Sciatic nerve (tissue), 2 donors: Measurements from ENCODE around the gene CCDC181. TPM values are rescaled to one million over a fixed set of nuclear protein-coding genes. Genes with fewer than 3 reads are reported as not detected.

Experiments
- ATAC-seq: fragments of 200-7000 bp; cut with Tn5 transposase; one replicate; pipeline ENCODE4 v1.9.1; 2020; ENCODE audit warnings: mild to moderate bottlenecking, moderate library complexity
- DNase-seq: peaks from one replicate; pipeline ENCODE4 v3.0.0-alpha.2; 2020; ENCODE audit warnings: low spot score
- intact Hi-C: fragments of 100-400 bp; cut with DNase I; formaldehyde crosslinking; loops from one replicate; pipeline ENCODE4 v1.14.2; 2022
- total RNA-seq: library from RNA; stranded (reverse); fragmentation: NEBNext Ultra II Directional; extraction: Animal tissue kit (Norgen Biotek cat#: 25700); gene quantifications from one replicate; pipeline ENCODE4 v1.2.1, GENCODE V29; 2021
- donor health status: DM: no; HTN: no; CAD: no.
- donor health status: DM: no; HTN: no; CAD: no.

Gene CCDC181
- 2.1 TPM for total RNA-seq

DNA sequence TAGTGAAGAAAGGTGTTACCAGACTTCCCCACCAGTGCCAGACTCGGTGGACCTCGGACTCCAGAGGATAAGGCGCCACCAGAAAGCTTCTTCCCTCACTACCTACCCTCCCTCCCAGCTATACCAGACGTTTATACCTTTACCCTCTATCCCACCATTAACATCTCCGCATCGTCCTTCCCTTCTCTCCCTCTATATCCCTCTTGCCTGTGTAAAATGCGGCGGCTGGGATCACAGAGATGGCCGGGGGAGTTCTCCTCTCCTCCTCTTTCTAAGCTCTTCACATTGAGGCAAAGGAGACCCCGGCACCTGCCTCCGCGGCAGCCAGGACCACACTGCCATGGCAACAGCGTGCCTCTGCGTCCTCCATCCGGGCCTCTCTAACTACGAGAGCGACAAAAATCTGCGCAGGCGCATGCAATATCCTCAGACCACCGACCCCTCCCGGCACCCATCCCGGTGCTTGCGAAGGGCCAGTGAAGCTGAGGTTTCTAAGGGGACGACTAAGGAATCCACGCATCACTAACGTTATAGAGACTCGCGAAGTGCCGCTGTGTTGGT is at the start of gene CCDC181:
CCDC181 (minus strand) TSS at position 394 of the 561 bp plus-strand sequence. CDS start 2,547 bp downstream, outside the sequence.
- ATAC-seq (peak; percentile 92), DNase-seq (peak; percentile 74)
- intact Hi-C loops = no loop called here

GRCh38 chr1:169475806-169476387 is 48.6 kb upstream of the CCDC181 start:
- no peak for ATAC-seq
- intact Hi-C loops = no loop called here
- DNase-seq = no peak

DNA sequence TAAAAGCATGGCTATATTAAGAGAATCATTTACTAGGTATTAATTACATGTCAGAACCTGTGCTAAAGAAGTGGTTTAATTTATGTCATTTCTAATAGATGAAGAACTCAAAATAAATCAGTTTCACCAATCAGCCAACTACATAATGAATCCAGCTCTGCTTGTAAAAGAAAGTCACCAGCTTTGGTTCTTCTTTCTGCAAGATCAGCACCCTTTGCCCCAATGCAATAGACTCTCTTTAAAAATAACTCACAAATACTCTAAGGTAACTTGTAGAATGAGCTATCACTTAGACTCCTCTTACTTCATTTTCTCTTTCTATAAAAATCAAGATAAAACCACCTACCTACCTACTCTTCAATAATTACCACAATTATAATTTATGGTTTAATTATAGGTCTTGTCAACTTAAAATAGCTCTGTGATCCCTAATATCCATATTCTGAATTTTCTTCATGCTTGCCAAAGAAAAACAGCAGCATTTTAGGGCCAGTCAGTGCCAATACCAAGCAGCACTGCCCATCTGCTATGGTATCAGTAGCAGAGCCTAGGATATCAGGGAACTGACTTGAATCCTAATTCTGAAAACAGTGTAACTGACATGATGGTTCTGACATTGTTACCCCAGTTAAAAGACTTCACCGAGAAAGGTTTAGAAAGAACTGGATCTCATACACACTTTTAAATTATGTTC is 47.2 kb upstream of the CCDC181 start:
- DNase-seq = no peak
- no peak for ATAC-seq
- intact Hi-C loops = no loop called here

DNA sequence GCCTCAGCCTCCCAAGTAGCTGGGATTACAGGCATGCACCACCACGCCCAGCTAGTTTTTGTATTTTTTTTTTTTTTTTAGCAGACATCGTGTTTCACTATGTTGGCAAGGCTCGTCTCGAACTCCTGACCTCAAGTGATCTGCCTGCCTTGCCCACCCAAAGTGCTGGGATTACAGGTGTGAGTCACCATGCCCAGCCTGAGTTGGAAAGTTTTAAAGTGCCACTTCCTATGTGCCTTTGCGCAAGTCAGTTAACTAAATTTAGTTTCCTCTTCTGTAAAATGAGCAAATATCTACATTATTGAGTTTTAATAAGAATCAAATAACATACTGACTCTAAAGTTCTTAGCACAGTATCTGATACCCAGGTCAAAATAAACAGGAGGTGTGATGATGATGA is 46.1 kb upstream of the CCDC181 start:
- intact Hi-C loops = no loop called here
- ATAC-seq (no peak), DNase-seq (no peak)

GRCh38 chr1:169472738-169473137 is 45.5 kb upstream of the CCDC181 start:
- ATAC-seq = no peak
- DNase-seq = no peak
- intact Hi-C loops = no loop called here

DNA sequence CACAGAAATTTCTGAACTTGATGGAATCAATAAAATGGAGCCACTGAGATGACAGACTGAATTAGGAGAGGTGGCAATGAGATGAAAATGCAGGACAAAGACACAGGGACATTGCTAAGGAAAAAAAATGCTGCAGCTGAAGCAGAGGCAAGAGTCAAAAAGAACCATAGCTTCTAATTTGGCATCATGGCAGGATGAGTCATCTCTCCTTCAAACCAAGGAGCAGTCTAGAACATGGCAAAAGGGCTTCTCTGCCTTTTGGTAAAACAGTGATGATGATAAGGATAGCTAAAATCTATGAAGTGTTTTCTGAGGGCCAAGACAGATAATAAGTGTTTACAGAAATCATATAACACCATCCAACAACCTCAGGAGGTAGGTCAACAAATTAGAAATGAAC is 41.7 kb upstream of the CCDC181 start:
- ATAC-seq (no peak), DNase-seq (no peak)
- intact Hi-C loops = no loop called here

DNA sequence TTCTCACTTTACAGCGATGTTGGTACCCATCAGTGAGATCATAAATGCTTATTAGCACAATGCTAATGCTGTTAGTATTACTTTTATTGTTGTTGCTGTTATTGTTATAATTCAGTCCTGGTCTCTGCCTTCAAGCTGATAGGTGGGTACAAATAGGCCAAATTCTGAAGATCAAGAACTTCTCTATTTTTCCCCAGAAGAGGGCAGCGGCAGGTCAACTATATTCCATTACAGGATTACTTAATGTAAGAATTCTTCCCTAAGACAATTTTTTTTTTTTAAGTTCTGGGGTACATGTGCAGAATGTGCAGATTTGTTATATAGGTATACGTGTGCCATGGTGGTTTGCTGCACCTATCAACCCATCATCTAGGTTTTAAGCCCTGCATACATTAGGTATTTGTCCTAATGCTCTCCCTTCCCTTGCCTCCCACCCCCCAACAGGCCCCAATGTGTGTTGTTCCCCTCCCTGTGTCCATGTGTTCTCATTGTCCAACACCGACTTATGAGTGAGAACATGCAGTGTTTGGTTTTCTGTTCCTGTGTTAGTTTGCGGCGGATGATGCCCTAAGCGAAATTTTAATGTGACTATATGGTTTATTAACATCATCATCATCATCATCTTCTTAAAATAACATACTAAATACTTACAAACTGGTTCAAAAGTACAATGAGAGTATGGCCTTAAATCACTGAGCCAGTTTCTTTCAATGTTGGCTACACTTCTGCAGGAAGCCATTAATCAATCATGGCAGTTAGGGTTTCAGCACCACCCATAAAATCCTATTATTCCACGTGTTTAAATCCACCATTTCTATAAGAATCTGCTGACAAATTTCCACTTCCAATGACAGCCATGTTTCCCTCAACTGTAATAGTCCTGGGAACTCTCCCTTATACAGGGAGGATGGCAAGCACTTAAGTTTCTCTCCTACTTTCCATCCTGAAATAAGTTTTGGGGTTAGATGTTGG is 39.3 kb upstream of the CCDC181 start:
- DNase-seq = no peak

DNA sequence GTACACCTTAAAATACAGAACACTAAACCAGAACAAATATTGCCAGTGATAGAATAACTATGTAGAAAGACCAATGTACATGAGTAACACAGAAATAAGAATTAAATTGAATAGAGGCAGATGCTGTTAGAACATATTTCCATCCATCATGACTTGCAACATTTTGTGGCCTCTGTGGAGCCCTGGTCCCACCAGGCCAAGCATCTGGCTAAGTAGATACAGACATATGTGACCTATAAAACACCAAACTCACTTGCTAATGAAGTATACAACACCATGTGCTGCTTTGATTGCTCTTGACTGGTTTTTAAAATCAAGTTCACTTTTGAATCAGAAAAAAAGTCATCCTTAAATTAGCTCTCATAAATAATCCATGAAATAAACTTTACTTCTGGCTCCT is 38.0 kb upstream of the CCDC181 start:
- DNase-seq (no peak), ATAC-seq (no peak)
- intact Hi-C loops = no loop called here

More for the DNA sequence above, 39.3 kb upstream of the CCDC181 start:
- peak; percentile 65 for ATAC-seq
- intact Hi-C loops = no loop called here

- intact Hi-C loops = no loop called here
- ATAC-seq (no peak), DNase-seq (no peak)
These were observed 35.1 kb upstream of the CCDC181 start for GRCh38 chr1:169462385-169462784.

DNA sequence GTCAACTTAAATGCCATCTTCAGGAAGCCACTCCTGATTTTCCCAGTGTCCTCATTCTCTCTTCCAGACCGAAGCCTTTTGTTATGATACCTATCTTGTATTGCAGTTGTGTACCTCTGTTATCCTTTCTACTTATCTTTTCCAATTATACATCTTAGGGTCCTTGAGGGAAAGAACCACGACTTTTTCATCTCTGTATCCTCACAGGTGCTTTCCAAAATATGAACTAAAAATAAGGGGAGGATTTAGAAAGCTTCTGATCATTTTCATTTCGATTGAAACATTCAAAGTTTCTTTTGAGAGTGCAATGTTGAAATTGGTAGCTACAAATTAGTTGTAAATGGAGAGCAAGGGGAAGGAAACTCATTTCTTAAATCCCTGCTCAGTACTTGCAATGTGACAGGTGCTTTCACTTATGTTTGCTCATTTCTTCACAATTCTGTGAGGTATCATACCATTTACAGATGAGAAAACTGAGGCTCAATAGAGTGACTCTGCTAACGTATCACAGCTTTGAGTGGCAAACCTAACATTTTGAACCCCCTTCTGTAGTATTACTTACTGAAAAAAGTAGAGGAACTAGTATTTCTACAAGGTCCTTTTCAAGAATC is 34.2 kb upstream of the CCDC181 start:
- no peak for ATAC-seq
- intact Hi-C loops = no loop called here
- no peak for DNase-seq

DNA sequence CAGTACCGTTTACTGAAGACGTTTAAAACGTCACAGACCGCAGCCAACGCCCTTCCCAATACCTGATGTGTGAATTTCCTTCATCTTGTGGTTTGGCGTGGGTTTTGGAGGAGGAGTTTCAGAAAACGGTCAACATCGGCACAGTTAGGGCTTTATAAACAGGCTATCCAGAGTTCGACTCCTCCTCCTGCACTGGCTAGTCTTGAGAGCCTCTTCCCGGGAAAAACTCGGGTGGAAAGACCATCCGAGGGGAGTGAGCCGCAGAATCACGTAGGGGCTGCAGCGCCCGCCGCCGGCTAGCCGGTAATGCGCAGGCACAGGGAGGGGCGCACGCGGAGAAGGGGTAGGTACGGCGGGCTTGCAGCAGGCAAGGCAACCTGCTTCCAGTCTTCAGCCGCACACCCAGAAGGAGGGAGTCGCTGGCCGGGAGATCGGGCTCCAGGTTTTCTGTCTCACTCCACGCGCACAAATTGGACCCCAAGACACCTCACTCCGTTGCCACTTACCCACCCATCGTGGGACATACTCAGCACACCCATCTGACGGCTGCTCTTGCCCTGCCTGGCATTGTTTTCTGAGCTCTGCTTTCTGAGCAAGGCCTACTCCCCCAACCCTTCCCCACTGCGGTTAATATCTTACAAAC is 33.0 kb upstream of the CCDC181 start:
- intact Hi-C loops = no loop called here
- DNase-seq (no peak), ATAC-seq (peak; percentile 72)

DNA sequence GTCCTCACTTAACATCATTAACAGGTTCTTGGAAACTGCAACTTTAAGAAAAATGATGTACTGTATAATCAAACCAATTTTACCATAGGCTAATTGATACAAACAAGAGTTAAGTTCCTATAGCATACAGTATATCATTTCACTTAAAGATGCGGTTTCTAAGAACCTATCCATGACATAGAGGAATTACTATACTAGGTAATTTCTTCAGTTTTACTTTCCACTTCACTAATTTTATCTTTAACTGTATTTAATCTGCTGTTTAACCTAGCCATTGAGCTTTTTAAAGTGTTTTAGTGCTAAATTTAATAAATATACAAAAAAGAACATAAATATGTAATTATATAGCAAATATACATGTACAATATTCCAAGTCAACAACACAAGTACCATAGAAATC is 30.2 kb upstream of the CCDC181 start:
- intact Hi-C loops = no loop called here
- no peak for DNase-seq
- no peak for ATAC-seq

DNA sequence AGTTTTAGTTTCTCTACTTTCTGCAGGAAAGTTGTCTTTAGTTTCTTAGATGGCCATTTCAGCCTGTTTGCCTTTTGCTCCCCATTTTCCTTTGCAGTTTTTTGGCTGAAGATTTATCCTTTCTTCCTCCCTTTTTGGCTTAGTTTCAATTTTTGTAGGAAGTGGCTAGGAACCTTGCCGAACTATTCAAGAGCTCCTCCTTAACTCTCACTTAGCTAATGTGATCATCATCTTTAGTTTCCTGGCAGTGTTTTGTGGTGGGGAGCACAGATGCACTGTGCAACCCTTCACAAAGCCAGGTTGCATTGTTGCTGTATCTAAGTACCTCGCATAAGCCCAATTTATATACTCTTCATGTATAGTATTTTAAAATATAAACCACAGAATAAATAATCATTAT is 28.8 kb upstream of the CCDC181 start:
- ATAC-seq = no peak
- intact Hi-C loops = no loop called here

DNA sequence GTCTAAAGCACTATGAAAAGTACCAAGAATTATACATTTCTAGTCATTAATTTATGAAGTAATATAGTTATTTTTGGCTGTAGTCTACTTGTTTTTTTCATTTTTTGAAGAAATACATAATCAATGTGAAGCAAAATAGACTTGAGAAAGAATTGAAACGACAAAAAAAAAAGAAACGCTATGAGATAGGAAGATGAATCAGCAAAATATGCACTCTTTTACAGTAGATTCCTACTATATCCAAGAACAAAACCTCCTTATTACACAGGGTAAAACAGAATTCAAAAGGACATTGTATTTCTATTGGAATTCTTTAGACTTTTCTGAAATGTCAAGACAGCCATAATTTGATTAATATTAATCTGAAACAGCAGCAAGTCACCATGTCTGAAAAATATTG is 25.6 kb upstream of the CCDC181 start:
- DNase-seq = no peak
- no peak for ATAC-seq
- intact Hi-C loops = no loop called here

More for the DNA sequence above, 28.8 kb upstream of the CCDC181 start:
- DNase-seq = no peak

DNA sequence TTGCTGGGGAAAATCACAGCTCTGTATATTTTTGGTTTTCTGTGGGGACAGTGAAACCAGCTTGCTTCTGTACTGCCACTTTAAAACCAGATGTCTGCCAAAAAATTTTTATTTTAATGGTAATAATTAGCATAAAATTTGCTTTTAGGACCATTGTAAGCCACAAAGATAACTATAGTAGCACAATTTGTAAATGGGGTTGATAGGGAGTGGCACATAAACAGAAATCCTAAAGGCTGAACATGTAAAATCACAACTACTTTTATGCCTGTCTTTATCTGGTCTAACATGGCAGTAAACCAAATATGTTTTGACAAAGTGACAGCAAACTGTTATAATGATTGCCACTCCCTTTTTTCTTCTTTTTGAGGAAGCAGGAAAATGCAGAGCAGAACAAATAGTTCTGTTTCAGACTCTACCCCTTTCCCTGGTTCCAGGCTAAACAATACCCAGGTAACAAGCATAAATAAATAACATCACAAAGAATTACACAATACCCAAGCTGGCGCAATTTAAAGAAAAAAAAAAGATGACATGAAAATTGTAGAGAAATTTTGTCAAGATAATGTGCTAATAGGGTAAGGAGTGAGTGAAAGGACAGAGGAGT is 24.0 kb upstream of the CCDC181 start:
- intact Hi-C loops = no loop called here
- ATAC-seq (no peak), DNase-seq (no peak)

DNA sequence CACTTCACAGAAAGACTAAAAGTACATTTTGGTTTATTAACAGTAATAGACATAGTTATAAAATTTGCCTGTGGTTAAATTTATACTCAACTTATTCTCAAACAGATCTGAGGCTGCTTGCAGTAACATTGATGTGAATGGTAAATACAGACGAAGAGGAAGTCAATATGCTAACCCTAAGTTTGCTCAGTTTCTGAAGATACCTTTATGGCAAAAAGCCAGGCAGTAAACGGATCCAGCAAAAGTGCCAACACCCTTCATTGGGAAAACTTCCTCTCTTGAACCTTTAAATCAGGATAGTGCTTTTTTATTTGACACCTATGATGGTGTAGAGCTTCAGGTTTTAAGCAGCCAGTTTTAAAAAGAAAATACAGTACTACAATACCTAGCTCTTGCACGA is 16.6 kb upstream of the CCDC181 start:
- intact Hi-C loops = no loop called here
- DNase-seq = no peak
- ATAC-seq = no peak

GRCh38 chr1:169426174-169426705 is 1.0 kb downstream of the CCDC181 start:
- intact Hi-C loops = no loop called here
- DNase-seq (no peak), ATAC-seq (no peak)

GRCh38 chr1:169421309-169421708 is 6.0 kb downstream of the CCDC181 start:
- no peak for ATAC-seq
- intact Hi-C loops = no loop called here
- DNase-seq = no peak
